HepG2 (cell line): ENCODE data around the gene CAMK2G. TPM values are rescaled to one million over a fixed set of nuclear protein-coding genes. Genes with fewer than 3 reads are reported as not detected.
A peak's percentile ranks its signal among the peaks of the same experiment; 100 is the strongest.

Experiments
- ATAC-seq: fragments of 200-7000 bp; cut with Tn5 transposase; 3 replicates; pipeline ENCODE4 v1.9.1; 2020; ENCODE audit warnings: mild to moderate bottlenecking, moderate library complexity
- BruUV-seq: library from RNA; stranded (reverse); fragments of 400-500 nt; replicated peaks from 2 replicates; lab custom pipeline; 2021; lab: Mats Ljungman, UMichigan
- CTCF ChIA-PET: fragments of 300-600 bp; formaldehyde crosslinking; extraction: SDS; loops from one replicate; lab custom pipeline; 2021; ENCODE audit warnings: low total read pairs, inconsistent platforms, low intra/inter-chr PET ratio; lab: Yijun Ruan, JAX
- POLR2A ChIA-PET: fragments of 350-600 bp; sonication (Branson Sonifier 250); formaldehyde crosslinking; loops from one replicate; lab custom pipeline; 2020; ENCODE audit warnings: antibody characterized with exemption, inconsistent platforms; lab: Yijun Ruan, JAX
- DNase-seq: peaks from one replicate; pipeline ENCODE4 v3.0.0-alpha.2; 2015; ENCODE audit warnings: low spot score
- FAIRE-seq: peaks from 3 replicates; lab custom pipeline; 2011; peaks lifted over from hg19 to GRCh38; lab: Jason Lieb, UNC
- H2AFZ ChIP-seq: one replicate; pipeline ENCODE4 v1.6.1; 2011; ENCODE audit warnings: low read length, inconsistent platforms
- H3K27ac ChIP-seq: fragments of 300-600 bp; 3 replicates; pipeline ENCODE4 v1.8.0; 2011; ENCODE audit warnings: mixed run types, mild to moderate bottlenecking, mixed read lengths, low read length, inconsistent platforms; ENCODE audit not compliant: insufficient read depth; ENCODE audit errors: extremely low read length
- H3K27me3 ChIP-seq, 2 experiments: fragments of 200-600 bp in 1 of 2; 2 replicates in 1 of 2; 3 replicates in 1 of 2; pipeline versions ENCODE4 v1.6.0 to v1.8.0; 2011; ENCODE audit warnings: low read length in 2 of 2, mild to moderate bottlenecking in 2 of 2, moderate library complexity in 2 of 2, inconsistent platforms in 1 of 2; ENCODE audit not compliant: insufficient read depth in 2 of 2, control insufficient read depth in 1 of 2
- H3K36me3 ChIP-seq, 2 experiments: fragments of 200-600 bp in 1 of 2; replicated peaks in 1 of 2; 2 replicates in 1 of 2; 3 replicates in 1 of 2; pipeline versions ENCODE4 v1.5.1 to v1.8.0; 2011; ENCODE audit warnings: low read length in 2 of 2, inconsistent platforms in 1 of 2; ENCODE audit not compliant: insufficient read depth in 2 of 2, control insufficient read depth in 1 of 2
- H3K4me1 ChIP-seq: 2 replicates; pipeline ENCODE4 v1.5.1; 2012; ENCODE audit warnings: low read length, inconsistent platforms; ENCODE audit not compliant: insufficient read depth
- H3K4me2 ChIP-seq: 2 replicates; pipeline ENCODE4 v1.6.0; 2011; ENCODE audit warnings: low read depth, low read length, inconsistent platforms
- H3K4me3 ChIP-seq, 3 experiments: fragments of 200-600 bp in 1 of 3; sonication (generic), shearing (Covaris generic) in 1 of 3; replicated peaks in 1 of 3; 2 replicates each; pipeline ENCODE4 v1.5.1; 2011 to 2016; ENCODE audit warnings: low read length in 3 of 3, inconsistent platforms in 2 of 3, low read depth in 2 of 3, mild to moderate bottlenecking in 2 of 3, control low read depth in 1 of 3, mixed read lengths in 1 of 3; ENCODE audit not compliant: insufficient read depth in 1 of 3
- H3K79me2 ChIP-seq: one replicate; pipeline ENCODE4 v1.6.1; 2011; ENCODE audit warnings: low read length, inconsistent platforms; ENCODE audit not compliant: insufficient read depth
- H3K9ac ChIP-seq: 2 replicates; pipeline ENCODE4 v1.6.0; 2011; ENCODE audit warnings: mild to moderate bottlenecking, low read depth, low read length, inconsistent platforms; ENCODE audit not compliant: insufficient read depth
- H3K9me3 ChIP-seq: 2 replicates; pipeline ENCODE4 v1.5.1; 2012; ENCODE audit warnings: mild to moderate bottlenecking, low read length
- H4K20me1 ChIP-seq: 2 replicates; pipeline ENCODE4 v1.6.0; 2011; ENCODE audit warnings: inconsistent platforms, mild to moderate bottlenecking, low read length, moderate library complexity; ENCODE audit not compliant: insufficient read depth
- RORA ChIP-seq: sonication (generic); formaldehyde crosslinking; IDR thresholded peaks from 2 replicates; pipeline ENCODE4 v1.5.0; 2020; ENCODE audit warnings: mild to moderate bottlenecking, missing genetic modification reagents, moderate library complexity
- SP5 ChIP-seq: IDR thresholded peaks from 2 replicates; pipeline ENCODE4 v1.6.1; 2016; ENCODE audit warnings: low read depth, borderline replicate concordance
- TBX2 ChIP-seq: sonication (generic); formaldehyde crosslinking; IDR thresholded peaks from 2 replicates; pipeline ENCODE4 v1.5.0; 2020; ENCODE audit warnings: missing genetic modification reagents, mild to moderate bottlenecking, borderline replicate concordance
- THYN1 ChIP-seq: sonication (generic); formaldehyde crosslinking; IDR thresholded peaks from 2 replicates; pipeline ENCODE4 v1.8.1; 2023; ENCODE audit warnings: low read depth, mild to moderate bottlenecking, moderate library complexity, missing genetic modification reagents, borderline replicate concordance
- ZBTB1 ChIP-seq: sonication (generic); formaldehyde crosslinking; IDR thresholded peaks from 2 replicates; pipeline ENCODE4 v1.4.0; 2020; ENCODE audit warnings: missing genetic modification reagents, borderline replicate concordance
- ZNF33A ChIP-seq: sonication (generic); formaldehyde crosslinking; IDR thresholded peaks from 2 replicates; pipeline ENCODE4 v1.5.1; 2020; ENCODE audit warnings: missing genetic modification reagents, mild to moderate bottlenecking, moderate library complexity, borderline replicate concordance
- WGBS: methylation state at CpG from one replicate; pipeline ENCODE4 v1.1.6; 2017; ENCODE audit warnings: low lambda C conversion rate; 5-methylcytosine and 5-hydroxymethylcytosine counted together
- in situ Hi-C: cut with HindIII; loops from 2 replicates; pipeline ENCODE4 v1.10.0; 2017; ENCODE audit warnings: low pct_unique_long_range_greater_than_20kb; ENCODE audit not compliant: extremely low pct_ligation_motif_present
- intact Hi-C: fragments of 100-400 bp; cut with micrococcal nuclease; formaldehyde crosslinking; loops from one replicate; pipeline ENCODE4 v1.10.0; 2022; ENCODE audit not compliant: unreplicated experiment
- polyA plus RNA-seq, 8 experiments: library from polyadenylated mRNA; depleted of rRNA in 3 of 8; stranded (reverse) in 7 of 8; unstranded in 1 of 8; fragments of >200 nt; fragmentation: Illumina TruSeq in 4 of 8; extraction: Trizol in 4 of 8; gene quantifications; 2 replicates each; pipeline versions ENCODE4 v1.2.1 to v1.2.3, GENCODE V29; 2011 to 2016; ENCODE audit warnings: low read depth in 4 of 8, missing spikeins in 1 of 8, mixed read lengths in 1 of 8; ENCODE audit not compliant: insufficient read depth in 1 of 8
- total RNA-seq, 5 experiments: library from RNA; depleted of rRNA; stranded (reverse); fragments of >200 nt; fragmentation: Illumina TruSeq; extraction: Trizol; gene quantifications; 2 replicates each; pipeline ENCODE4 v1.2.3, GENCODE V29; 2016; ENCODE audit warnings: low read depth in 1 of 5
- TF ChIP-seq, protein P1 (sequence below): IDR thresholded peaks from 2 replicates; pipeline ENCODE4 v1.6.1; 2012; ENCODE audit warnings: low read length, improper control_type of control experiment
- TF ChIP-seq, protein P2 (sequence below): IDR thresholded peaks from 2 replicates; pipeline ENCODE4 v1.6.1; 2016; ENCODE audit warnings: missing compliant biosample characterization, missing genetic modification reagents, borderline replicate concordance

The CAMK2G gene
- total and polyA plus RNA-seq, 2 of the 13 experiments (the other 11 are each of a cell fraction or from before 2014, with no cell fraction given), result 15.9 to 18.8 TPM

GRCh38 chr10:73824146-73824725 is 50.1 kb downstream of the CAMK2G start (continued):
- TF ChIP-seq, protein P1, sequence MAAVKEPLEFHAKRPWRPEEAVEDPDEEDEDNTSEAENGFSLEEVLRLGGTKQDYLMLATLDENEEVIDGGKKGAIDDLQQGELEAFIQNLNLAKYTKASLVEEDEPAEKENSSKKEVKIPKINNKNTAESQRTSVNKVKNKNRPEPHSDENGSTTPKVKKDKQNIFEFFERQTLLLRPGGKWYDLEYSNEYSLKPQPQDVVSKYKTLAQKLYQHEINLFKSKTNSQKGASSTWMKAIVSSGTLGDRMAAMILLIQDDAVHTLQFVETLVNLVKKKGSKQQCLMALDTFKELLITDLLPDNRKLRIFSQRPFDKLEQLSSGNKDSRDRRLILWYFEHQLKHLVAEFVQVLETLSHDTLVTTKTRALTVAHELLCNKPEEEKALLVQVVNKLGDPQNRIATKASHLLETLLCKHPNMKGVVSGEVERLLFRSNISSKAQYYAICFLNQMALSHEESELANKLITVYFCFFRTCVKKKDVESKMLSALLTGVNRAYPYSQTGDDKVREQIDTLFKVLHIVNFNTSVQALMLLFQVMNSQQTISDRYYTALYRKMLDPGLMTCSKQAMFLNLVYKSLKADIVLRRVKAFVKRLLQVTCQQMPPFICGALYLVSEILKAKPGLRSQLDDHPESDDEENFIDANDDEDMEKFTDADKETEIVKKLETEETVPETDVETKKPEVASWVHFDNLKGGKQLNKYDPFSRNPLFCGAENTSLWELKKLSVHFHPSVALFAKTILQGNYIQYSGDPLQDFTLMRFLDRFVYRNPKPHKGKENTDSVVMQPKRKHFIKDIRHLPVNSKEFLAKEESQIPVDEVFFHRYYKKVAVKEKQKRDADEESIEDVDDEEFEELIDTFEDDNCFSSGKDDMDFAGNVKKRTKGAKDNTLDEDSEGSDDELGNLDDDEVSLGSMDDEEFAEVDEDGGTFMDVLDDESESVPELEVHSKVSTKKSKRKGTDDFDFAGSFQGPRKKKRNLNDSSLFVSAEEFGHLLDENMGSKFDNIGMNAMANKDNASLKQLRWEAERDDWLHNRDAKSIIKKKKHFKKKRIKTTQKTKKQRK, result no peak
- TF ChIP-seq ZNF33A, result no peak

GRCh38 chr10:73823391-73823790 is 51.0 kb downstream of the CAMK2G start:
- Histone ChIP-seq H4K20me1 (no peaks in the 10 kb centered on the region), H3K27me3 (no peaks in the 10 kb centered on the region), H3K4me3 (no peak overlapping the region), H3K36me3 (peaks cover 15 to 38% of the 10 kb centered on the region in 2 experiments), H3K4me1 (no peaks in the 10 kb centered on the region), H2AFZ (no peak overlapping the region), H3K27ac (no peak overlapping the region), H3K4me2 (no peak overlapping the region), H3K9ac (no peak overlapping the region), H3K9me3 (no peaks in the 10 kb centered on the region), H3K79me2 (no peaks in the 10 kb centered on the region)
- ChIA-PET CTCF (no interaction called here), POLR2A (no interaction called here)
- DNase-seq (no peak), FAIRE-seq (no peak), ATAC-seq (no peak)
- intact Hi-C loops (no loop called here), in situ Hi-C loops (no loop called here)
- TF ChIP-seq TBX2 (CRISPR knock-in tag), result 0 out of 2 replicates have a peak, but pooled peaks have one; percentile 34
- TF ChIP-seq THYN1, result no peak
- peak; percentile 26; the same call in 1 of the 2 replicates for TF ChIP-seq SP5 (CRISPR knock-in tag)
- TF ChIP-seq, protein P2, sequence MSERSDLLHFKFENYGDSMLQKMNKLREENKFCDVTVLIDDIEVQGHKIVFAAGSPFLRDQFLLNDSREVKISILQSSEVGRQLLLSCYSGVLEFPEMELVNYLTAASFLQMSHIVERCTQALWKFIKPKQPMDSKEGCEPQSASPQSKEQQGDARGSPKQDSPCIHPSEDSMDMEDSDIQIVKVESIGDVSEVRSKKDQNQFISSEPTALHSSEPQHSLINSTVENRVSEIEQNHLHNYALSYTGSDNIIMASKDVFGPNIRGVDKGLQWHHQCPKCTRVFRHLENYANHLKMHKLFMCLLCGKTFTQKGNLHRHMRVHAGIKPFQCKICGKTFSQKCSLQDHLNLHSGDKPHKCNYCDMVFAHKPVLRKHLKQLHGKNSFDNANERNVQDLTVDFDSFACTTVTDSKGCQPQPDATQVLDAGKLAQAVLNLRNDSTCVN (CRISPR knock-in tag), result no peak
- no peak for TF ChIP-seq ZBTB1 (CRISPR knock-in tag)
- no peak for TF ChIP-seq RORA
- BruUV-seq, result no TSS peak
- WGBS, result 72% methylated on average over 7 of the region's 7 CpGs
